Naive thymus-derived CD8-positive, alpha-beta T cell (primary cell): Measurements from ENCODE around the gene ELOVL3. TPM values are rescaled to one million over a fixed set of nuclear protein-coding genes. Genes with fewer than 3 reads are reported as not detected.
"Not testable (repeated sequence)": the region's sequence is repeated elsewhere in the genome, so short reads cannot be mapped to it uniquely, and the experiment has no call there.

Source experiments
- ATAC-seq, 2 donors: fragments of 150-1000 bp; cut with Tn5 transposase in 1 of 2; sonication (Bioruptor Pico), chemical (Tn5 transposase) in 1 of 2; 1 replicate in 1 of 2; 2 replicates in 1 of 2; pipeline ENCODE4 v1.10.0; 2021; ENCODE audit warnings: mild to moderate bottlenecking in 2 of 2, moderate library complexity in 2 of 2
- POLR2A ChIA-PET: fragments of 350-600 bp; sonication (Branson Sonifier 250); formaldehyde crosslinking; loops from one replicate; lab custom pipeline; 2021; ENCODE audit warnings: antibody characterized with exemption; lab: Charles Lee
- DNase-seq, 10 donors: peaks; one replicate each; pipeline versions ENCODE4 v3.0.0 to v3.0.0-alpha.2; 2020 to 2022
- H3K27ac Mint-ChIP-seq, 10 donors: one replicate each; pipeline ENCODE4 v1.8.0; 2020 to 2022; ENCODE audit warnings: mild to moderate bottlenecking in 10 of 10, mixed read lengths in 10 of 10, moderate library complexity in 4 of 10, inconsistent platforms in 1 of 10
- H3K27me3 Mint-ChIP-seq, 5 donors: one replicate each; pipeline ENCODE4 v1.8.0; 2021 to 2022; ENCODE audit warnings: mixed read lengths in 5 of 5
- H3K36me3 Mint-ChIP-seq, 3 donors: one replicate each; pipeline ENCODE4 v1.8.0; 2020 to 2022; ENCODE audit warnings: mixed read lengths in 3 of 3, mild to moderate bottlenecking in 2 of 3, inconsistent platforms in 1 of 3
- H3K4me1 Mint-ChIP-seq, 4 donors: one replicate each; pipeline ENCODE4 v1.8.0; 2021 to 2022; ENCODE audit warnings: mixed read lengths in 4 of 4
- H3K4me3 Mint-ChIP-seq, 10 donors: one replicate each; pipeline ENCODE4 v1.8.0; 2020 to 2022; ENCODE audit warnings: mild to moderate bottlenecking in 10 of 10, mixed read lengths in 10 of 10, moderate library complexity in 6 of 10, inconsistent platforms in 1 of 10
- H3K9me3 Mint-ChIP-seq, 9 donors: one replicate each; pipeline ENCODE4 v1.8.0; 2020 to 2022; ENCODE audit warnings: mixed read lengths in 9 of 9, mild to moderate bottlenecking in 3 of 9, inconsistent platforms in 1 of 9, moderate library complexity in 1 of 9
- polyA plus RNA-seq, 3 donors: library from polyadenylated mRNA; unstranded; fragments of 300-500 nt; fragmentation: Illumina TruSeq; gene quantifications; one replicate each; pipeline ENCODE4 v1.2.3, GENCODE V29; 2021
- total RNA-seq, 8 experiments: library from RNA in 2 of 8; stranded (reverse) in 2 of 8; gene quantifications; one replicate each; pipeline ENCODE4 v1.2.3 and lab custom pipeline; 2021 to 2026

The ELOVL3 gene
- total RNA-seq = not detected
- polyA plus RNA-seq = not detected
- 0 to 0.07 (median 0) reads per million in 6 experiments for total RNA-seq (lab: John Stamatoyannopoulos, UW)

DNA sequence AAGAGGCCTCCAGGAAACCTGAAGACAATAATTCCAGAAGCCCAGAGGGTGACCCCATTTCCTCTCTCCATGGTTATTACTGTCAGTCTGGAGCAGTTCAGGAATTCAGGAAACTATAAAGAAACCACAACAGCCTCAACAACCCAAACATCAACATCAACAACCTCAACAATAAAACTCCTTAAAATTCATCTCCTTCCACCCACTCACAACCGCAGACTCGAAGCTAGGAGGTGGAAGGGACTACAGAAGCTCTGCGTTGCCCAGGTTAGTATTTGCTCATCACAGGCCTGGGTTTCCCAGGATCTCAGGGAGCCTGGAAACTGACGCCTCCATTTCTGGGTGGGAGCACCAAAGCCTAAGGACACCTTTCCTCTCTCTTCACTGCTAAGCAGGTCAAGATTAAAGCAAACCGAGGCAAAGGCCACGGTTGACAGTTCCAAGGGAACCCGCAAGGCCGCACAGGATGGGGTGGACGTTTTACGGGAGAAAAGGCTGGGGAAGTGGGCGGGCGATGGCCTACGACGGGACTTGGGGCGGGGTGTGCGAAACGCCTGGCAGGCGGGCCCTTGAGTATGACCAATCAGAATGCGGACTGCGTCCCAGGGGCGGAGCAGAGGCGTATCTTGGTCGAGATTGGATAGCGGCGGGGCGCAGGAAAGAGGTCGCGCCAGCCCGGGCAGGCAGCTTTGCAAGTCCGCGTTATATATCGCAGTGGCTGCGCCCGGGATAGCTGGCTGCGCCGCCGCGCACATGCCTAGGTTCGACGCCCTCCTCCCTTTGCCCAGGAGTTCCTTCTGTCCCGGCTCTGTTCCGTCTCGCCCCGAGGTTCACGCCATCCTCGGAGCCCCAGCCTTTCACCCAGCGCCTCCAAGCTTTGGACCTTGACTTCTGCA lies at the start of gene ELOVL3:
Gene ELOVL3 (plus strand): TSS at position 654 of the 896 bp plus-strand sequence. CDS start 250 bp downstream, outside the sequence.
- Mint-ChIP-seq H3K9me3 (no peaks in the 10 kb centered on the region), H3K4me3 (peak within 1 kb of the TSS; percentile 67 to 87 (median 78)), H3K27ac (peak within 1 kb of the TSS in 4 of 10 donors; percentile 24 to 66 (median 45)), H3K36me3 (no peaks in the 10 kb centered on the region), H3K27me3 (peaks cover 22 to 43% (median 36%) of the 10 kb centered on the region in 5 donors), H3K4me1 (peaks cover 16 to 33% (median 25%) of the 10 kb centered on the region in 4 donors)
- ATAC-seq = peak; percentile 89 to 92
- POLR2A ChIA-PET = interaction anchor here (0.5 to 1.5 kb wide), 5 partner anchors 19 to 419 kb away, joined by 3 to 7 read pairs (median 3); partner anchors contain the start of genes GBF1 and TRIM8
- DNase-seq = peak; percentile 66 to 90 (median 80)

GRCh38 chr10:102184606-102185005 lies 41.5 kb upstream of the ELOVL3 start:
- H3K4me1 Mint-ChIP-seq = peaks cover 6 to 16% (median 9%) of the 10 kb centered on the region in 4 donors
- POLR2A ChIA-PET = no interaction called here
- H3K36me3 Mint-ChIP-seq = no peaks in the 10 kb centered on the region
- DNase-seq (no peak), ATAC-seq (no peak)
- no peak overlapping the region for H3K4me3 Mint-ChIP-seq
- no peak overlapping the region for H3K27ac Mint-ChIP-seq
- peaks cover 0 to 4% (median 0%) of the 10 kb centered on the region in 9 donors for H3K9me3 Mint-ChIP-seq
- no peaks in the 10 kb centered on the region for H3K27me3 Mint-ChIP-seq

- Mint-ChIP-seq H3K4me3 (no peak overlapping the region), H3K9me3 (peaks cover 0 to 4% (median 0%) of the 10 kb centered on the region in 9 donors), H3K4me1 (peaks cover 6 to 17% (median 11%) of the 10 kb centered on the region in 4 donors), H3K27ac (no peak overlapping the region), H3K36me3 (no peaks in the 10 kb centered on the region), H3K27me3 (no peaks in the 10 kb centered on the region)
- ATAC-seq = no peak
- POLR2A ChIA-PET = no interaction called here
- DNase-seq = no peak
Observed at GRCh38 chr10:102185272-102185671, 40.8 kb upstream of the ELOVL3 start.

DNA sequence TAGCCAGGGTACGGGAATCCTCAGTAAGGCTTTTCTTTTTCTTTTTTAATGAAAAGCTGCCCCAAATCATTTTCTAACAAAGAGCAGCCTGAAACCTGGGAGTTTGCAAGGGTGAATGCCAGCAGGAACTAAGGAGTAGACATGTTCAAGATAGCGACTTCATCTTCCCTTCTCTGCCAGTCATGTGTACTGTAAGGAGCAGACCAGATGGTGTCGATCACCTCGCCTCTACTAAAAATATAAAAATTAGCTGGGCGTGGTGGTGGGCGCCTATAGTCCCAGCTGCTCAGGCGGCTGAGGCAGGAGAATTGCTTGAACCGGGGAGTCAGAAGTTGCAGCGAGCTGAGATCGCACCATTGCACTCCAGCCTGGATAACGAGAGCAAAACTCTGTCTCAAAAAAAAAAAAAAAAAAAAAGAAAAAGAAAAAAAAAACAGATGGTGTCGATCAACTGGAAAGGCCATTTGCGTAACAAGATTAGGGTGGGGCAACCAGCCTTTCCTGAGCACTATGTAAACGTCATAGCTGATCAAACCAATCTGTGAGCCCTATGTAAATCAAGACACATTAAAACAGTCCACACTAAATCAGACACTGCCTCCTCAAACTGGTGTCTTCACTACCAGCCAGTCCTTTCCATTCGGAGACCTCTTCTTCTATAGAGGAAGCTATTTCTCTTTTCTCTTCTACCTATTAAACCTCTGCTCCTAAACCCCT lies 40.1 kb upstream of the ELOVL3 start:
- no peaks in the 10 kb centered on the region for H3K27me3 Mint-ChIP-seq
- no peak overlapping the region for H3K27ac Mint-ChIP-seq
- no peak overlapping the region for H3K4me3 Mint-ChIP-seq
- H3K4me1 Mint-ChIP-seq = peaks cover 6 to 17% (median 11%) of the 10 kb centered on the region in 4 donors
- no peaks in the 10 kb centered on the region for H3K36me3 Mint-ChIP-seq
- POLR2A ChIA-PET = no interaction called here
- ATAC-seq (no peak), DNase-seq (no peak)
- H3K9me3 Mint-ChIP-seq = peaks cover 0 to 4% (median 0%) of the 10 kb centered on the region in 9 donors

DNA sequence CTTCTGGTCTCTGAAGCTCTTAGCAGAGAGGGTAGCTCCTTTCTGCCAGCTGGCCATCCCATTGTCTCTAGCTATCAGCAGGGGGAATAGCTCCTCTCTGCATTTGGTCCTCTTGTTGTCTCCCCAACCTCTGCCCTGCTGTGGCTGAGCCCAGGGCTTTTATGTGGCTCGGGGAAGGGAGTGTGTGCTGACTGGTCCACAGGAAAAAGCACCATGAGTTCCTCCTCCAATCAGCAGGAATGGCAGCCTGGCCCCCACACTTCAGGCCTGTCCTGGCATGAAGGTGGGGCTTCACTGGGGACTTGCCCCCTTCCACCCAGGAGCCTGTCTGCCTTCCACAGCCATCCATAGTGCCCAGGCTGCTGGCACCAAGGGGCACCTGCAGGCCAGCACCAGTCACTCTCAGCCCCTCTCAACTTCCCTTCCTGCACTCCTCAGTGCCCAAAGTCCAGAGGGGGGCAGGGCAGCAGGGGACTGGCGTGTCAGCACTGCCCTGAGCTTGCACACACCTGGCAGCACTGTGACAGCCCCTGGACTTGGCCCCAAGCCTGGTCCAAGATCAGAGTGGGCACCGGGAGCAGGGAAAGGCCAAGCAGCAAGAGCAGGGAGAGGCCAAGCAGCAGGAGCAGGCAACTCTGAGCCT lies 37.7 kb upstream of the ELOVL3 start:
- no peak for DNase-seq
- Mint-ChIP-seq H3K4me3 (peak overlapping the region in 1 of 10 donors; percentile 62), H3K36me3 (peaks cover 0 to 6% (median 0%) of the 10 kb centered on the region in 3 donors), H3K4me1 (peaks cover 6 to 17% (median 11%) of the 10 kb centered on the region in 4 donors), H3K27me3 (no peaks in the 10 kb centered on the region), H3K9me3 (peaks cover 0 to 15% (median 8%) of the 10 kb centered on the region in 9 donors), H3K27ac (peak overlapping the region in 6 of 10 donors; percentile 48 to 86 (median 70))
- POLR2A ChIA-PET = no interaction called here
- ATAC-seq = no peak

DNA sequence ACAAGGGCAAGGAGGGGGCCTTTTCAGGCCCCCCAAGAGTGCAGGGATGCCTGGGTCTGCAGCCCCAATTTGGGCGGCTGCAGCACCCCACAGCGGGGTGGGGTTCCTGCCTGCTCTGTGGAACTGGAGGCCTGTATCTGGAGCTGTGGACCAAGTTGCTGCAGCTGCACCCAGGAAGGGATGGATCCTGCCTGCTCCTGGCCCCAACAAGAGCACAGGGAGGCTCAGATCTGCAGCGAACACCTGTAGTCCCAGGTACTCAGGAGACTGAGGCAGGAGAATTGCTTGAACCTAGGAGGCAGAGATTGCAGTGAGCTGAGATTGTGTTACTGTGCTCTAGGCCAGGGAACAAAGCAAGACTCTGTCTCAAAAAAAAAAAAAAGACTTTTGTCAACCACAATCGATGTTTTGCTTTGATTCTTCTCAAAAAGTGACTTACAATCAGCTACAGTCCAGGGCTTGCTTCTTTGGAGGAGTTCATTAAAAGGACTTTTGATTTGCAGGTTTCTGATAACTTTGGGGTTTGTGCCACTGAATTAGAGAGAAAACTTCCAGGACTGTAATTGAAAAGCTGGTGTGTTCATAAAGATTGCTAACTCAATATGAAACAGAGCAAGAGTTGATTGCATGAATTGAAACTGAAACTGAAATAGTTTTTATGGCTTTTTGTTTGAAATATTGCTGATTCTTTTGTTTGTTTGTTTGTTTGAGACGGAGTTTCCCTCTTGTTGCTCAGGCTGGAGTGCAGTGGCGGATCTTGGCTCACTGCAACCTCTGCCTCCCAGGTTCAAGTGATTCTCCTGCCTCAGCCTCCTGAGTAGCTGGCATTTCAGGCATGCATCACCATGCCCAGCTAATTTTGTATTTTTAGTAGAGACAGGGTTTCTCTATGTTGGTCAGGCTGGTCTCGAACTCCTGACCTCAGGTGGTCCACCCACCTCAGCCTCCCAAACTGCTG lies 36.9 kb upstream of the ELOVL3 start:
- POLR2A ChIA-PET = not testable (repeated sequence)
- peaks cover 6 to 17% (median 11%) of the 10 kb centered on the region in 4 donors for H3K4me1 Mint-ChIP-seq
- DNase-seq = peak in 3 of 10 donors; percentile 11 to 21 (median 21)

DNA sequence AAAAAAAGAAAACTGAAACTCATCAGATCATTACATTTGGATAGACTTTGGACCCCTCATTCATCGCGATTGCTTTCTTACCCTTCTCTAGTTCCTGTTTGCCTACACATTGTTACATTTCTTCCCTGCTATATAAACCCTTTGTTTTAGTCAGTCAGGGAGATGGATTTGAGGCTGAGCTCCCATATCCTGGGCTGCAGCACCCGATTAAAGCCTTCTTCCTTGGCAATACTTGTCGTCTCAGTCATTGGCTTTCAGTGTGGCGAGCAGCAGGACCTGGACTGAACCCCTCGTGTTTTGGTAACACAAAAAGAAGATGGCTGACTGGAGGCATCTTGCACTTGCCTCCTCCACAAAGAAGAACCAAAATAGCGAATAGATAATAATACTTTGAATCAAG lies 34.1 kb upstream of the ELOVL3 start:
- Mint-ChIP-seq H3K36me3 (peaks cover 0 to 6% (median 0%) of the 10 kb centered on the region in 3 donors), H3K27ac (peak overlapping the region in 1 of 10 donors; percentile 15), H3K4me1 (peaks cover 4 to 17% (median 11%) of the 10 kb centered on the region in 4 donors), H3K4me3 (no peak overlapping the region), H3K27me3 (no peaks in the 10 kb centered on the region), H3K9me3 (peaks cover 0 to 17% (median 7%) of the 10 kb centered on the region in 9 donors)
- no peak for DNase-seq
- no peak for ATAC-seq
- POLR2A ChIA-PET = interaction anchor here (0.6 kb wide), 1 partner anchor 165 kb away, joined by 3 read pairs; no protein-coding TSS in a partner anchor

More for the DNA sequence above, 36.9 kb upstream of the ELOVL3 start:
- not testable (repeated sequence) for H3K36me3 Mint-ChIP-seq, H3K27me3 Mint-ChIP-seq
- Mint-ChIP-seq H3K4me3 (peak overlapping the region; percentile 53 to 76 (median 60)), H3K9me3 (peaks cover 0 to 17% (median 8%) of the 10 kb centered on the region in 9 donors), H3K27ac (peak overlapping the region; percentile 66 to 93 (median 84))
- peak in 1 of 2 donors; percentile 38 for ATAC-seq

DNA sequence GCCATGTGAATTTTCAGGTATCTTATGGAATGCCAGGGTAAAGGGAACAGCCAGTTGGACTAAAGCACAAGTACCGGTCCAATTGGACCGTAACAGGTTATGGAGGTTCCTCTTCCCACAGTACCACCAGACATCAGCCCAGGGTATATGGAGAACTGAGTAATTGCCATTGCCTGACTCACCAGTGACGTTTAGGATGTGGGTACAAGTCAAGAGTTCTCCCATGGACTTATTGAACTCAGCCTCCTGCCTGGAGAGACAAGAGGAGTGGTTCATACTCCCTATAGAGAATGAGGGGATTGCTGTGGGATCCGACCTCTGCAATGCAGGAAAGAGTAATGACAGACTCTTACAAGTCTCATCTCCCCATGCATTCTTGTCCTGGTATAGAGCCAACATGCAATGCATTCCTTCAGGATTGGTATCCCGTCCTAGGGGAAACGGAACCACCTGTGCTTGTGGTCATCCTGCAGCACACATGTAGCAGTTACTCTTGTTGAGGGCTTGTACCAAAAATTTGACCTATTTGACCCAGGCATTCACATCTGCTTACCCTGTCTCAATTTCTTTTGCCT lies 30.7 kb upstream of the ELOVL3 start:
- DNase-seq (no peak), ATAC-seq (no peak)
- peaks cover 0 to 16% (median 7%) of the 10 kb centered on the region in 9 donors for H3K9me3 Mint-ChIP-seq
- no peak overlapping the region for H3K27ac Mint-ChIP-seq
- POLR2A ChIA-PET = no interaction called here
- no peaks in the 10 kb centered on the region for H3K4me1 Mint-ChIP-seq
- peaks cover 0 to 6% (median 0%) of the 10 kb centered on the region in 3 donors for H3K36me3 Mint-ChIP-seq
- peaks cover 0 to 6% (median 0%) of the 10 kb centered on the region in 5 donors for H3K27me3 Mint-ChIP-seq
- no peak overlapping the region for H3K4me3 Mint-ChIP-seq

DNA sequence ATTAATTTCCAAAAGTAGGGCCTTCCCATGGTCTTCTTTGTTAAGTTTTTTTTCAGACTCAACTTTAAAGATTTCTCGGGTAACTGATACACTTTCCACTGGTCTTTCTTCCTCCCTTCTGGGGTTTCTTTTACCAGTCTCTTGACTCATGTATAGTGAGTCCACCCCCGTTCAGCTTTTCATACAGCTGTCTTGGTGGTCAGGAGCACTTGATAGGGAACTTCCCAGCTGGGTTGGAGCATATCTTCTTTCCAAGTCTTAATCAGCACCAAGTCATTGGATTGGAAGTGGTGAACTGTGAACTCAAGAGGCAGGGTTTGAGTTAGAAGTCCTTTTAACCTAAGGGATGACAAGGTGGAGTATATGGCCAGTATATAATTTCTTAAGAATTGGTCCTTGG lies 29.2 kb upstream of the ELOVL3 start:
- POLR2A ChIA-PET = no interaction called here
- ATAC-seq (no peak), DNase-seq (no peak)
- peaks cover 0 to 8% (median 3%) of the 10 kb centered on the region in 9 donors for H3K9me3 Mint-ChIP-seq
- no peak overlapping the region for H3K4me3 Mint-ChIP-seq
- H3K27ac Mint-ChIP-seq = no peak overlapping the region
- H3K36me3 Mint-ChIP-seq = peaks cover 0 to 3% (median 0%) of the 10 kb centered on the region in 3 donors
- peaks cover 0 to 8% (median 6%) of the 10 kb centered on the region in 5 donors for H3K27me3 Mint-ChIP-seq
- no peaks in the 10 kb centered on the region for H3K4me1 Mint-ChIP-seq

DNA sequence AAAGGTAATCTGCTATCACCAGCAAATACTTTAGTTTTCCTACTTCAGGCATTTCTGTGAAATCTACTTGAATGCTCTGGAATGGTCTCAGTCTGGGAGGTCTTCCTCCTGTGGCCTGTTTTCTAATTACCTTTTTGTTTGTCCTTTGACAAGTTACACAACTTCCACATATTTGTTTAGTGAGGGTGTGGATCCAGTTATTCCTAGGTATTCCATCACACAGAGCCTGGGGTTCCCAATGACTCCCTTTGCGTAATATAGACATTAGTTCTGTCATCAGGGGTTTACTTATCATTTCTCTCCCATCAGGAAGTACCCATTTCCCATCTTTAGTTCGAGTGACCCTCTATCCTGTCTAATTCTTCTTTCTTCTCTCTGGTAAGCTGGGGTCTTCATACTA lies 28.1 kb upstream of the ELOVL3 start:
- H3K27me3 Mint-ChIP-seq = peaks cover 3 to 19% (median 10%) of the 10 kb centered on the region in 5 donors
- no peaks in the 10 kb centered on the region for H3K36me3 Mint-ChIP-seq
- POLR2A ChIA-PET = no interaction called here
- no peak for DNase-seq
- H3K4me3 Mint-ChIP-seq = no peak overlapping the region
- peaks cover 0 to 5% (median 0%) of the 10 kb centered on the region in 9 donors for H3K9me3 Mint-ChIP-seq
- H3K4me1 Mint-ChIP-seq = peaks cover 0 to 5% (median 0%) of the 10 kb centered on the region in 4 donors
- H3K27ac Mint-ChIP-seq = no peak overlapping the region
- ATAC-seq = no peak
